ENCODE measurements around the gene FLACC1.

- no peak for TF ChIP-seq EZH2 (IDR thresholded peaks at IDR 0.05; ENCODE audit: low read depth)
- TF ChIP-seq, protein P1, sequence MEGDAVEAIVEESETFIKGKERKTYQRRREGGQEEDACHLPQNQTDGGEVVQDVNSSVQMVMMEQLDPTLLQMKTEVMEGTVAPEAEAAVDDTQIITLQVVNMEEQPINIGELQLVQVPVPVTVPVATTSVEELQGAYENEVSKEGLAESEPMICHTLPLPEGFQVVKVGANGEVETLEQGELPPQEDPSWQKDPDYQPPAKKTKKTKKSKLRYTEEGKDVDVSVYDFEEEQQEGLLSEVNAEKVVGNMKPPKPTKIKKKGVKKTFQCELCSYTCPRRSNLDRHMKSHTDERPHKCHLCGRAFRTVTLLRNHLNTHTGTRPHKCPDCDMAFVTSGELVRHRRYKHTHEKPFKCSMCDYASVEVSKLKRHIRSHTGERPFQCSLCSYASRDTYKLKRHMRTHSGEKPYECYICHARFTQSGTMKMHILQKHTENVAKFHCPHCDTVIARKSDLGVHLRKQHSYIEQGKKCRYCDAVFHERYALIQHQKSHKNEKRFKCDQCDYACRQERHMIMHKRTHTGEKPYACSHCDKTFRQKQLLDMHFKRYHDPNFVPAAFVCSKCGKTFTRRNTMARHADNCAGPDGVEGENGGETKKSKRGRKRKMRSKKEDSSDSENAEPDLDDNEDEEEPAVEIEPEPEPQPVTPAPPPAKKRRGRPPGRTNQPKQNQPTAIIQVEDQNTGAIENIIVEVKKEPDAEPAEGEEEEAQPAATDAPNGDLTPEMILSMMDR (conservative IDR thresholded peaks at IDR 0.05), result no peak
These were observed 7.5 kb downstream of the FLACC1 start for GRCh38 chr2:201349601-201350000.
